Tibial nerve (tissue), 4 donors: Measurements from ENCODE around the gene SLC7A5. TPM values are rescaled to one million over a fixed set of nuclear protein-coding genes. Genes with fewer than 3 reads are reported as not detected.
"Not testable (repeated sequence)": the region's sequence is repeated elsewhere in the genome, so short reads cannot be mapped to it uniquely, and the experiment has no call there.

ENCODE experiments used
- DNase-seq, 2 donors: peaks; one replicate each; pipeline ENCODE4 v3.0.0-alpha.2; 2019; ENCODE audit warnings: low spot score in 2 of 2
- H3K27ac ChIP-seq, 4 donors: fragments of 200-600 bp; sonication (generic) in 3 of 4; one replicate each; pipeline ENCODE4 v1.5.1; 2017 to 2019; ENCODE audit warnings: mild to moderate bottlenecking in 1 of 4
- H3K27me3 ChIP-seq, 2 donors: fragments of 200-600 bp; sonication (generic) in 1 of 2; one replicate each; pipeline versions ENCODE4 v1.5.1 to v1.6.0; 2017 to 2019
- H3K36me3 ChIP-seq, 3 donors: fragments of 200-600 bp; sonication (generic); one replicate each; pipeline ENCODE4 v1.5.1; 2018 to 2019
- H3K4me1 ChIP-seq, 4 donors: fragments of 200-600 bp; sonication (generic) in 3 of 4; one replicate each; pipeline ENCODE4 v1.5.1; 2017 to 2019
- H3K4me3 ChIP-seq, 4 donors: fragments of 200-600 bp; sonication (generic) in 3 of 4; one replicate each; pipeline ENCODE4 v1.5.1; 2017 to 2019; ENCODE audit warnings: mild to moderate bottlenecking in 1 of 4, moderate library complexity in 1 of 4
- H3K9me3 ChIP-seq, 4 donors: fragments of 200-600 bp; sonication (generic) in 3 of 4; one replicate each; pipeline ENCODE4 v1.5.1; 2017 to 2019
- EP300 ChIP-seq, 2 donors: sonication (generic); formaldehyde crosslinking; IDR thresholded peaks; one replicate each; pipeline ENCODE4 v1.6.1; 2017; ENCODE audit warnings: antibody characterized with exemption in 2 of 2, mild to moderate bottlenecking in 1 of 2
- POLR2A ChIP-seq, 2 donors: fragments of 450-650 bp; IDR thresholded peaks; one replicate each; pipeline ENCODE4 v1.6.1; 2017; ENCODE audit warnings: antibody characterized with exemption in 2 of 2, mild to moderate bottlenecking in 2 of 2, moderate library complexity in 2 of 2
- WGBS, 2 donors: methylation state at CpG; one replicate each; pipeline ENCODE4 v1.1.5; 2018; 5-methylcytosine and 5-hydroxymethylcytosine counted together
- total RNA-seq, 4 donors: library from RNA; depleted of rRNA; stranded (reverse); fragments of >200 nt; gene quantifications; one replicate each; pipeline ENCODE4 v1.1.0, GENCODE V29; 2016
- TF ChIP-seq, protein P1 (sequence below), 5 experiments: fragments of 200-600 bp in 3 of 5; fragments of 450-650 bp in 2 of 5; sonication (generic) in 3 of 5; IDR thresholded peaks; one replicate each; pipeline ENCODE4 v1.5.1; 2016 to 2019; ENCODE audit warnings: antibody characterized with exemption in 5 of 5, mild to moderate bottlenecking in 3 of 5, moderate library complexity in 2 of 5

SLC7A5 gene
- total RNA-seq, 4 donors from 2014 or later: 5.5 to 6.6 (median 6.0) TPM

DNA sequence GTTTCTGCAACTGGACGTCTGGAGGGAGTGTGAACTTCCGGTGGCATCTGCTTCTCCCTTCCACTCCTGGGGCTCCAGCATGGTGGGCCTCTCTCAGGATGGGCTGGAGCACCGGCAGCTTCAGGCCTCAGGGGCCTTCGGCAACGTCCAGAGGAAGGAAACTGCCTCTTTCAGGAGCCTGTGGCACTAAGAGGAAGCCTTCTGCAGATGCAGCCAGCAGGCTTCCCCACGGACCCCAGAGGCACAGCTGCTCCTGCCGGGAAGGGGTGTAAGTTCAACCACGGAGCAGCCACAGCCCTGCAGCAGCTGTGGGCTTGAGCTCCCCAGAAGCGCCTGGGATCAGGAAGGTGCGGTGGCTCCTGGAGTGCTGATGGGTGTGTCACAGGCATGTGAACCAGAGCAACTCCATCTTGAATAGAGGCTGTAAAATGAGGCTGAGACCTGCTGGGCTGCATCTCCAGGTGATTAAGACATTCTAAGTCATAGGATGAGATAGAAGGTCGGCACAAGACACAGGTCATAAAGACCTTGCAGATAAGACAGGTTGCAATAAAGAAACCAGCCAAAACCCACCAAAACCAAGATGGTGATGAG, 52.7 kb downstream of the SLC7A5 start:
- Histone ChIP-seq H3K9me3 (peaks cover 0 to 28% (median 3%) of the 10 kb centered on the region in 4 donors), H3K27ac (no peak overlapping the region), H3K36me3 (no peaks in the 10 kb centered on the region), H3K4me1 (no peaks in the 10 kb centered on the region), H3K27me3 (no peaks in the 10 kb centered on the region), H3K4me3 (no peak overlapping the region)
- TF ChIP-seq, protein P1, sequence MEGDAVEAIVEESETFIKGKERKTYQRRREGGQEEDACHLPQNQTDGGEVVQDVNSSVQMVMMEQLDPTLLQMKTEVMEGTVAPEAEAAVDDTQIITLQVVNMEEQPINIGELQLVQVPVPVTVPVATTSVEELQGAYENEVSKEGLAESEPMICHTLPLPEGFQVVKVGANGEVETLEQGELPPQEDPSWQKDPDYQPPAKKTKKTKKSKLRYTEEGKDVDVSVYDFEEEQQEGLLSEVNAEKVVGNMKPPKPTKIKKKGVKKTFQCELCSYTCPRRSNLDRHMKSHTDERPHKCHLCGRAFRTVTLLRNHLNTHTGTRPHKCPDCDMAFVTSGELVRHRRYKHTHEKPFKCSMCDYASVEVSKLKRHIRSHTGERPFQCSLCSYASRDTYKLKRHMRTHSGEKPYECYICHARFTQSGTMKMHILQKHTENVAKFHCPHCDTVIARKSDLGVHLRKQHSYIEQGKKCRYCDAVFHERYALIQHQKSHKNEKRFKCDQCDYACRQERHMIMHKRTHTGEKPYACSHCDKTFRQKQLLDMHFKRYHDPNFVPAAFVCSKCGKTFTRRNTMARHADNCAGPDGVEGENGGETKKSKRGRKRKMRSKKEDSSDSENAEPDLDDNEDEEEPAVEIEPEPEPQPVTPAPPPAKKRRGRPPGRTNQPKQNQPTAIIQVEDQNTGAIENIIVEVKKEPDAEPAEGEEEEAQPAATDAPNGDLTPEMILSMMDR (IDR thresholded peaks at IDR 0.05): no peak
- TF ChIP-seq POLR2A (IDR thresholded peaks at IDR 0.05): no peak
- TF ChIP-seq EP300 (IDR thresholded peaks at IDR 0.05): no peak
- WGBS, 2 donors: 62 to 68% methylated on average over 10 to 11 of the region's 11 CpGs
- no peak for DNase-seq

DNA sequence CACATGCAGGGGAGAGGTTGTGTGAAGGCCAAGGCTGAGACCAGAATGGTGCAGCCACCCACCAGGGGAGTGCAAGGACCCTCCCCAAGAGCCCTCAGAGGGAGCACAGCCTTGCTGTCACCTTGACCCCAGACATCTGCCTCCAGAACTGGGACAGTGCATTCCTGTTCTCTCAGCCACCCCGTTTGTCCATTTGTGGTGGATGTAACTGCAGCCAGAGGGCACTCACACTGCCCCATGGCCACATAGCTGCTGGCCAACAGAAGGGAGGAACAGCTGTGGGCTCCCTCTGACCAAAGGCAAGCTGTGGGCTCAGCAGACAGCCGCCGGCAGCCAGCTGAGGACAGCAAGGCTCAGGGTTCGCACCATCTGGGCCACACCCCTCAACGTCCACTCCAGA, 53.7 kb downstream of the SLC7A5 start:
- Histone ChIP-seq H3K4me3 (no peak overlapping the region), H3K9me3 (peaks cover 0 to 28% (median 3%) of the 10 kb centered on the region in 4 donors), H3K36me3 (no peaks in the 10 kb centered on the region), H3K4me1 (no peaks in the 10 kb centered on the region), H3K27ac (peak overlapping the region in 1 of 4 donors; percentile 13), H3K27me3 (no peaks in the 10 kb centered on the region)
- DNase-seq: no peak
- 70 to 78% methylated on average over 5 of the region's 5 CpGs for WGBS, 2 donors
- TF ChIP-seq EP300 (IDR thresholded peaks at IDR 0.05): no peak
- TF ChIP-seq POLR2A (IDR thresholded peaks at IDR 0.05): no peak
- TF ChIP-seq, protein P1 (IDR thresholded peaks at IDR 0.05): no peak

DNA sequence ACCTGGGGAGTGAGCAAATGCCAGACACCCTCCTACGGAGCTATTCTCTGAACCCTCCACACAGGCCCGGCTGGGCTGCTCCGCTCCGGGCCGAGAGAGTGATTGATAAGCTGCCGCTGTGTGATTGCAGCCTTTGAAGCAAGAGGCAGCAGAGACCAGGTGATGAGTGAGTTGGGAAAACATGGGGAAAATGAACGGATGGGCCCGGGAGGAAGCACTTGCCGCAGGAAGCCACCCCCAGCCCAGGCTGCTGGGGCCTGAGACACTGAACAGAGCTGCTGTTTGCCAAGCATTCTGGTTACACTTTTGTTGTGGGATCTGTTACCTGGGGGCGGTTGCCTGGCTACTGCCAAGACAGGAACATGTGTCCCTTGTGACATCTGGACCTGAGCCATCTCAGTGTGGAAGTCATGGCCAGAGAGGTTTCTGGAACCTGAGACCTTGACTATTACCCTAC, 57.1 kb downstream of the SLC7A5 start:
- Histone ChIP-seq H3K27ac (no peak overlapping the region), H3K4me1 (peaks cover 0 to 2% (median 0%) of the 10 kb centered on the region in 4 donors), H3K9me3 (peaks cover 0 to 14% (median under 1%) of the 10 kb centered on the region in 4 donors), H3K27me3 (peaks cover 0 to 2% of the 10 kb centered on the region in 2 donors), H3K36me3 (no peaks in the 10 kb centered on the region), H3K4me3 (no peak overlapping the region)
- DNase-seq: no peak
- WGBS, 2 donors: 47 to 49% methylated on average over 10 of the region's 10 CpGs
- no peak for TF ChIP-seq POLR2A (IDR thresholded peaks at IDR 0.05)
- TF ChIP-seq, protein P1 (IDR thresholded peaks at IDR 0.05): no peak
- no peak for TF ChIP-seq EP300 (IDR thresholded peaks at IDR 0.05)

DNA sequence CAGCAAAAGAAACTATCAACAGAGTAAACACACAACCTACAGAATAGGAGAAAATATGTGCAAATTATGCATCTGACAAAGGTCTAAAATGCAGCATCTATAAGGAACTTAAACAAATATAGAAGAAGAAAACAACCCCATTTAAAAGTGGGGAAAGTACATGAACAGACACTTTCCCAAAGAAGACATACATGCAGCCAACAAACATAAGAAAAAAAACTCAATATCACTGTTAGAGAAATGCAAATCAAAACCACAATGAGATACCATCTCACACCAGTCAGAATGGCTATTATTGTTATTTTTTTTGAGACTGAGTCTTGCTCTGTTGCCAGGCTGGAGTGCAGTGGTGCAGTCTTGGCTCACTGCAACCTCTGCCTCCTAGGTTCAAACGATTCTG, 57.9 kb downstream of the SLC7A5 start:
- DNase-seq, H3K9me3 ChIP-seq, H3K4me1 ChIP-seq, H3K36me3 ChIP-seq, H3K27ac ChIP-seq, H3K4me3 ChIP-seq: not testable (repeated sequence)
- peaks cover 0 to 10% of the 10 kb centered on the region in 2 donors for H3K27me3 ChIP-seq
- WGBS, 2 donors: 72 to 75% methylated on average over 1 of the region's 1 CpG

DNA sequence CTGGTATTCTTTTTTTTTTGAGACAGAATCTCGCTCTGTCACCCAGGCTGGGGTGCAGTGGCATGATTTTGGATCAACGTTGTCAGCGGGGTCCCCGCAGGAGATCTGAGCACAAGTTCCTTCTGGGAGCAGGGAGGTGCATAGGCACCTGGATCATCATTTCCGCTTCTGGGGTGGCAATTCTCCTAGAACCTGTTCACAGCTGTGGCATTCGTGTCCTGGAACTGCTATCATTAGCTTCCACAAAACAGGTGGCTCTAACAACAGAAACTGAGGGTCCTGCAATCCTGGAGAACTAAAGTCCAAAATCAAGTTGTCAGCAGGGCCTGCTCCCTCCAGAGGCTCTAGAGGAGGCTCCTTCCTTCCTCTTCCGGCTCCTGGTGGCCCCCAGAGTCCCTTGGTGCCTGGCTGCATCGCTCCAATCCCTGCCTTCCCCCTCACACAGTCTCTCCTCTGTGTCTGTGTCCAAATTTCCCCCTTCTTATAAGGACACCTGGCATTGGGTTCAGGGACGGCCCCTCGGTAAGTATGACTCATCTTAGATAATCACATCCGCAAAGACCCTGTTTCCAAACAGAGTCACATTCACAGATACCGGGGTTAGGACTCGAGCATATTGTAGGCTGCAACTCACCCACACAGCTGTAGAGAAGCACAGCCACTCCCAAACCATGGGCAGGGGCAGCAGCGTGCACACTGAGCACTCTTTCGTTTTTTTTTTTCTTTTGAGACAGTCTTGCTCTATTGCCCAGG, 60.0 kb downstream of the SLC7A5 start:
- H3K36me3 ChIP-seq: no peaks in the 10 kb centered on the region
- H3K4me3 ChIP-seq: no peak overlapping the region
- H3K9me3 ChIP-seq: no peaks in the 10 kb centered on the region
- H3K4me1 ChIP-seq: peaks cover 0 to 13% (median 4%) of the 10 kb centered on the region in 4 donors
- 54% methylated on average over 15 of the region's 15 CpGs for WGBS, 2 donors
- H3K27ac ChIP-seq: no peak overlapping the region
- TF ChIP-seq EP300 (IDR thresholded peaks at IDR 0.05): no peak
- no peak for TF ChIP-seq POLR2A (IDR thresholded peaks at IDR 0.05)
- TF ChIP-seq, protein P1 (IDR thresholded peaks at IDR 0.05): no peak
- no peak for DNase-seq
- peaks cover 0 to 25% of the 10 kb centered on the region in 2 donors for H3K27me3 ChIP-seq
